Esophagus squamous epithelium (tissue), 5 donors: ENCODE measurements around the gene OR4F16. TPM values are rescaled to one million over a fixed set of nuclear protein-coding genes. Genes with fewer than 3 reads are reported as not detected.
"Not testable (repeated sequence)": the region's sequence is repeated elsewhere in the genome, so short reads cannot be mapped to it uniquely, and the experiment has no call there.

Experiments used
- DNase-seq: peaks from one replicate; lab custom pipeline; 2025; lab: John Stamatoyannopoulos, UW
- H3K27ac ChIP-seq, 4 donors: fragments of 200-600 bp; sonication (generic); one replicate each; pipeline ENCODE4 v1.5.1; 2016 to 2019; ENCODE audit warnings: mild to moderate bottlenecking in 1 of 4
- H3K27me3 ChIP-seq, 4 donors: fragments of 200-600 bp; sonication (generic); 1 replicate in 3 of 4; 2 replicates in 1 of 4; pipeline versions ENCODE4 v1.5.1 to v1.6.0; 2017 to 2021; ENCODE audit warnings: antibody characterized with exemption in 1 of 4
- H3K36me3 ChIP-seq, 3 donors: fragments of 200-600 bp; sonication (generic); one replicate each; pipeline ENCODE4 v1.5.1; 2016 to 2019
- H3K4me1 ChIP-seq, 3 donors: fragments of 200-600 bp; sonication (generic); one replicate each; pipeline ENCODE4 v1.5.1; 2017 to 2019
- H3K4me3 ChIP-seq, 4 donors: fragments of 200-600 bp; sonication (generic); 1 replicate in 3 of 4; 2 replicates in 1 of 4; pipeline ENCODE4 v1.5.1; 2016 to 2019; ENCODE audit warnings: mild to moderate bottlenecking in 2 of 4, moderate library complexity in 1 of 4
- H3K9me3 ChIP-seq, 3 donors: fragments of 200-600 bp; sonication (generic); one replicate each; pipeline ENCODE4 v1.5.1; 2016 to 2019
- WGBS, 2 donors: methylation state at CpG; one replicate each; pipeline ENCODE4 v1.1.5; 2018; 5-methylcytosine and 5-hydroxymethylcytosine counted together
- intact Hi-C: fragments of 100-400 bp; cut with DNase I; formaldehyde crosslinking; loops from one replicate; pipeline ENCODE4 v1.15.0; 2022
- total RNA-seq, 4 donors: library from RNA; depleted of rRNA; stranded (reverse); fragments of >200 nt; gene quantifications; one replicate each; pipeline ENCODE4 v1.1.0, GENCODE V29; 2016
- donor health status: DM: yes; HTN: yes; CAD: no.

OR4F16 gene
- total RNA-seq = under 1 TPM in 1 of 4 donors, not detected in 3; 0.40 TPM

GRCh38 chr1:686554-686953 is at the start of gene OR4F16:
OR4F16 (minus strand) TSS chr1:686654; CDS start chr1:686654, 0 bp downstream.
- H3K9me3 ChIP-seq, H3K27ac ChIP-seq, H3K4me3 ChIP-seq, intact Hi-C loops, H3K36me3 ChIP-seq, H3K4me1 ChIP-seq, DNase-seq, H3K27me3 ChIP-seq: not testable (repeated sequence)

- H3K4me1 ChIP-seq, H3K9me3 ChIP-seq, DNase-seq, H3K27ac ChIP-seq, H3K4me3 ChIP-seq, H3K36me3 ChIP-seq, H3K27me3 ChIP-seq, intact Hi-C loops: not testable (repeated sequence)
- no CpG with 5 or more reads among the region's 3 CpGs for whole genome bisulfite sequencing, 2 donors
Measured at GRCh38 chr1:733649-734048, 47.2 kb upstream of the OR4F16 start.

GRCh38 chr1:727040-727439 is 40.6 kb upstream of the OR4F16 start:
- no CpG with 5 or more reads among the region's 20 CpGs for WGBS, 2 donors
- DNase-seq, intact Hi-C loops: not testable (repeated sequence)

More at GRCh38 chr1:727040-727439, 40.6 kb upstream of the OR4F16 start:
- not testable (repeated sequence) for H3K4me3 ChIP-seq, H3K36me3 ChIP-seq, H3K27ac ChIP-seq, H3K4me1 ChIP-seq, H3K9me3 ChIP-seq, H3K27me3 ChIP-seq

Other genes starting within 250 kb of the OR4F16 start
- gene OR4F29, start 235.0 kb downstream of the OR4F16 start, total RNA-seq = under 1 TPM in 1 of 4 donors, not detected in 3; 0.40 TPM
- under 1 TPM in 3 of 4 donors, not detected in 1; 0.48 to 0.95 (median 0.57) TPM for gene SAMD11, start 237.3 kb upstream of the OR4F16 start, total RNA-seq